K562 (cell line): ENCODE data around the gene TBL1X.

Source experiments
- CEBPB ChIP-seq: fragments of 450-650 bp; IDR thresholded peaks from 2 replicates; pipeline ENCODE4 v1.6.1; 2016; ENCODE audit warnings: missing genetic modification characterization, missing compliant biosample characterization
- EWSR1 ChIP-seq: fragments of 450-650 bp; IDR thresholded peaks from 2 replicates; pipeline ENCODE4 v1.6.1; 2018; ENCODE audit warnings: borderline replicate concordance, mild to moderate bottlenecking, low read depth, moderate library complexity; ENCODE audit not compliant: partially characterized antibody
- FOXA1 ChIP-seq: fragments of 450-650 bp; IDR thresholded peaks from 2 replicates; pipeline ENCODE4 v1.6.1; 2016; ENCODE audit warnings: mild to moderate bottlenecking, borderline replicate concordance
- JUND ChIP-seq, 2 experiments: IDR thresholded peaks; 2 replicates in 1 of 2; 3 replicates in 1 of 2; pipeline ENCODE4 v1.6.1; 2011; ENCODE audit warnings: borderline replicate concordance in 2 of 2, low read depth in 2 of 2, low read length in 2 of 2, improper control_type of control experiment in 1 of 2, missing biosample characterization in 1 of 2, missing genetic modification characterization in 1 of 2, missing genetic modification reagents in 1 of 2
- KLF6 ChIP-seq: fragments of 250-450 bp; sonication (Bioruptor Pico); IDR thresholded peaks from 2 replicates; pipeline ENCODE4 v1.4.0; 2020; ENCODE audit warnings: mild to moderate bottlenecking, moderate library complexity, borderline replicate concordance
- POLR2B ChIP-seq: fragments of 450-650 bp; IDR thresholded peaks from 2 replicates; pipeline ENCODE4 v1.6.1; 2018; ENCODE audit warnings: low read depth; ENCODE audit not compliant: partially characterized antibody
- RB1 ChIP-seq: fragments of 450-650 bp; IDR thresholded peaks from 2 replicates; pipeline ENCODE4 v1.6.1; 2017; ENCODE audit warnings: low read depth, mild to moderate bottlenecking
- SOX6 ChIP-seq: fragments of 450-650 bp; IDR thresholded peaks from 2 replicates; pipeline ENCODE4 v1.6.1; 2014; ENCODE audit warnings: mild to moderate bottlenecking
- TAF9B ChIP-seq: fragments of 450-650 bp; IDR thresholded peaks from 2 replicates; pipeline ENCODE4 v1.6.1; 2018; ENCODE audit warnings: mild to moderate bottlenecking; ENCODE audit not compliant: partially characterized antibody
- TBP ChIP-seq: optimal IDR thresholded peaks from 2 replicates; pipeline ENCODE3; 2011; ENCODE audit warnings: low read depth, low read length, improper control_type of control experiment
- TEAD4 ChIP-seq, 2 experiments: sonication (generic) in 1 of 2; formaldehyde crosslinking in 1 of 2; IDR thresholded peaks; 2 replicates each; pipeline versions ENCODE4 v1.6.1 to v1.8.0; 2012 to 2022; ENCODE audit warnings: borderline replicate concordance in 1 of 2, inconsistent platforms in 1 of 2, low read length in 1 of 2, mild to moderate bottlenecking in 1 of 2, missing genetic modification reagents in 1 of 2
- ZBTB1 ChIP-seq: sonication (generic); formaldehyde crosslinking; IDR thresholded peaks from 2 replicates; pipeline ENCODE4 v1.8.1; 2023; ENCODE audit warnings: missing genetic modification reagents, low read depth, mild to moderate bottlenecking, borderline replicate concordance
- ZNF354B ChIP-seq: fragments of 250-450 bp; sonication (Bioruptor Pico); IDR thresholded peaks from 2 replicates; pipeline ENCODE4 v1.4.0; 2020

DNA sequence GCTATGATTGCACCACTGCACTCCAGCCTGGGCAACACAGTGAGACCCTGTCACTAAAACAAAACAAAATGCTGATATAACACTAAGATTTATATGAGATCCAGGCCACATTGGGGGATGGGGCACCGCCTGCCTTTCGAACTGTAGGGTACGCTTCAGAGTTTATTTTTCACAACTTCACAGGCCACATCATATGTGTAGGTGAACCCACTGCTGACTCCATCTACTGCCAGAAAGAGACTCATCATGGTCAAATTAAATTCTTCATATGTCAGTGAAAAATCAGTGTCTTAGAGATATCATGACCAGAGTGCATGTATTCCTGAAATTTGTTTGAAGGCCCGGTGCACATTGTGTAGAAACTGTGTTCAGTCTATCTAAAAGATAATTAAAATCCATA, 178.9 kb downstream of the TBL1X start:
- TF ChIP-seq ZBTB1 (CRISPR knock-in tag) (no peak), FOXA1 (no peak), RB1 (no peak), CEBPB (no peak), EWSR1 (no peak), POLR2B (no peak), TAF9B (no peak), TBP (no peak), SOX6 (no peak), JUND (IDR thresholded peaks at IDR 0.05; ENCODE audit: borderline replicate concordance, low read depth, low read length) (no peak), JUND (tag; IDR thresholded peaks at IDR 0.05; ENCODE audit: borderline replicate concordance, low read depth, low read length) (no peak), TEAD4 (IDR thresholded peaks at IDR 0.05; ENCODE audit: low read length) (no peak), TEAD4 (CRISPR knock-in tag; IDR thresholded peaks at IDR 0.05; ENCODE audit: borderline replicate concordance) (no peak), ZNF354B (CRISPR knock-in tag) (no peak), KLF6 (CRISPR knock-in tag) (no peak)
